Neural cell (in vitro differentiated cells): ENCODE data around the gene ZC3H14. TPM values are rescaled to one million over a fixed set of nuclear protein-coding genes. Genes with fewer than 3 reads are reported as not detected.
"Not testable (repeated sequence)": the region's sequence is repeated elsewhere in the genome, so short reads cannot be mapped to it uniquely, and the experiment has no call there.

Experiments used
- H2AFZ ChIP-seq: fragments of 200-600, 300-800 bp; sonication (generic), shearing (Covaris generic); 2 replicates; pipeline ENCODE4 v1.6.0; 2014; ENCODE audit warnings: low read depth, mild to moderate bottlenecking, antibody characterized with exemption, low read length, moderate library complexity
- H3F3A ChIP-seq: fragments of 200-600 bp; shearing (Covaris generic); 2 replicates; pipeline ENCODE4 v1.6.1; 2016; ENCODE audit warnings: mild to moderate bottlenecking, moderate library complexity, mixed read lengths, antibody characterized with exemption, low read length; ENCODE audit not compliant: insufficient read depth, poor library complexity, severe bottlenecking
- H3K27ac ChIP-seq: fragments of 200-600, 300-800 bp; sonication (generic), shearing (Covaris generic); 2 replicates; pipeline ENCODE4 v1.5.1; 2014; ENCODE audit warnings: mild to moderate bottlenecking, low read length, moderate library complexity
- H3K27me3 ChIP-seq: fragments of 300-800, 200-600 bp; sonication (generic), shearing (Covaris generic); 2 replicates; pipeline ENCODE4 v1.6.0; 2014; ENCODE audit warnings: mild to moderate bottlenecking, low read depth, low read length, moderate library complexity; ENCODE audit not compliant: insufficient read depth
- H3K36me3 ChIP-seq: fragments of 300-800, 200-600 bp; sonication (generic), shearing (Covaris generic); 2 replicates; pipeline ENCODE4 v1.5.1; 2014; ENCODE audit warnings: mild to moderate bottlenecking, antibody characterized with exemption, low read length, moderate library complexity; ENCODE audit not compliant: insufficient read depth
- H3K4me2 ChIP-seq: fragments of 300-800, 200-600 bp; sonication (generic), shearing (Covaris generic); 2 replicates; pipeline ENCODE4 v1.6.0; 2014; ENCODE audit warnings: mild to moderate bottlenecking, low read length
- H3K4me3 ChIP-seq: fragments of 300-800, 200-600 bp; sonication (generic), shearing (Covaris generic); 2 replicates; pipeline ENCODE4 v1.5.1; 2014; ENCODE audit warnings: mild to moderate bottlenecking, low read length, moderate library complexity
- H3K79me2 ChIP-seq: fragments of 200-600 bp; shearing (Covaris generic); replicated peaks from 2 replicates; pipeline ENCODE4 v1.6.0; 2014; ENCODE audit warnings: mild to moderate bottlenecking, low read length, moderate library complexity; ENCODE audit not compliant: insufficient read depth
- H3K9ac ChIP-seq: fragments of 300-800, 200-600 bp; sonication (generic), shearing (Covaris generic); 2 replicates; pipeline ENCODE4 v1.6.1; 2016; ENCODE audit warnings: mild to moderate bottlenecking, low read length, mixed read lengths
- H3K9me2 ChIP-seq: fragments of 200-600 bp; shearing (Covaris generic); 2 replicates; pipeline ENCODE4 v1.6.1; 2016; ENCODE audit warnings: mild to moderate bottlenecking, low read length, mixed read lengths; ENCODE audit not compliant: insufficient read depth
- H3K9me3 ChIP-seq: fragments of 200-600, 300-800 bp; sonication (generic), shearing (Covaris generic); 2 replicates; pipeline ENCODE4 v1.6.1; 2016; ENCODE audit warnings: mild to moderate bottlenecking, mixed run types, low read length, moderate library complexity, mixed read lengths
- H4K20me1 ChIP-seq: fragments of 200-600 bp; shearing (Covaris generic); 2 replicates; pipeline ENCODE4 v1.6.1; 2016; ENCODE audit warnings: mild to moderate bottlenecking, mixed run types; ENCODE audit not compliant: insufficient read depth
- CTCF ChIP-seq: fragments of 450-650 bp; IDR thresholded peaks from 2 replicates; pipeline ENCODE4 v1.5.1; 2014; ENCODE audit warnings: antibody characterized with exemption, mild to moderate bottlenecking, moderate library complexity; ENCODE audit not compliant: poor library complexity, severe bottlenecking
- EP300 ChIP-seq: fragments of 450-650 bp; conservative IDR thresholded peaks from 2 replicates; pipeline ENCODE4 v1.6.1; 2014; ENCODE audit warnings: antibody characterized with exemption, mild to moderate bottlenecking, moderate library complexity; ENCODE audit not compliant: poor library complexity, severe bottlenecking
- EZH2 ChIP-seq: fragments of 200-600, 300-800 bp; shearing (Covaris generic), sonication (generic); IDR thresholded peaks from 2 replicates; pipeline ENCODE4 v1.6.1; 2014; ENCODE audit warnings: antibody characterized with exemption, low read length, borderline replicate concordance, mild to moderate bottlenecking; ENCODE audit not compliant: insufficient read depth, poor library complexity, severe bottlenecking
- MXI1 ChIP-seq: fragments of 450-650 bp; conservative IDR thresholded peaks from 2 replicates; pipeline ENCODE4 v1.6.1; 2014; ENCODE audit warnings: antibody characterized with exemption, mild to moderate bottlenecking; ENCODE audit not compliant: poor library complexity, severe bottlenecking
- POLR2AphosphoS5 ChIP-seq: IDR thresholded peaks from 2 replicates; pipeline ENCODE4 v1.6.1; 2012
- RAD21 ChIP-seq: fragments of 450-650 bp; conservative IDR thresholded peaks from 2 replicates; pipeline ENCODE4 v1.6.1; 2014; ENCODE audit warnings: antibody characterized with exemption, mild to moderate bottlenecking, moderate library complexity
- SMC3 ChIP-seq: fragments of 450-650 bp; conservative IDR thresholded peaks from 2 replicates; pipeline ENCODE4 v1.6.1; 2014; ENCODE audit warnings: antibody characterized with exemption, mild to moderate bottlenecking, moderate library complexity; ENCODE audit not compliant: poor library complexity
- TAF1 ChIP-seq: IDR thresholded peaks from 2 replicates; pipeline ENCODE4 v1.6.1; 2012; ENCODE audit warnings: low read depth
- polyA plus RNA-seq: library from polyadenylated mRNA; depleted of rRNA; stranded (reverse); fragments of >200 nt; gene quantifications from 2 replicates; pipeline ENCODE4 v1.2.3, GENCODE V29; 2014
- TF ChIP-seq, protein P1 (sequence below): IDR thresholded peaks from 2 replicates; pipeline ENCODE4 v1.6.1; 2012; ENCODE audit warnings: borderline replicate concordance

Gene ZC3H14
- polyA plus RNA-seq, 1 donor from 2014 or later = 70.5 TPM

- Histone ChIP-seq H4K20me1 (no peaks in the 10 kb centered on the region), H3K9me2 (no peaks in the 10 kb centered on the region), H3K4me3 (no peak overlapping the region), H2AFZ (no peak overlapping the region), H3K27ac (no peak overlapping the region), H3K27me3 (no peaks in the 10 kb centered on the region), H3K4me2 (no peak overlapping the region), H3K9me3 (no peaks in the 10 kb centered on the region), H3K9ac (no peak overlapping the region), H3K79me2 (no peaks in the 10 kb centered on the region), H3F3A (no peaks in the 10 kb centered on the region), H3K36me3 (no peaks in the 10 kb centered on the region)
- TF ChIP-seq EP300 = no peak
- no peak for TF ChIP-seq CTCF
- no peak for TF ChIP-seq EZH2
- TF ChIP-seq SMC3 = no peak
- no peak for TF ChIP-seq POLR2AphosphoS5
- TF ChIP-seq TAF1 = no peak
- TF ChIP-seq, protein P1, sequence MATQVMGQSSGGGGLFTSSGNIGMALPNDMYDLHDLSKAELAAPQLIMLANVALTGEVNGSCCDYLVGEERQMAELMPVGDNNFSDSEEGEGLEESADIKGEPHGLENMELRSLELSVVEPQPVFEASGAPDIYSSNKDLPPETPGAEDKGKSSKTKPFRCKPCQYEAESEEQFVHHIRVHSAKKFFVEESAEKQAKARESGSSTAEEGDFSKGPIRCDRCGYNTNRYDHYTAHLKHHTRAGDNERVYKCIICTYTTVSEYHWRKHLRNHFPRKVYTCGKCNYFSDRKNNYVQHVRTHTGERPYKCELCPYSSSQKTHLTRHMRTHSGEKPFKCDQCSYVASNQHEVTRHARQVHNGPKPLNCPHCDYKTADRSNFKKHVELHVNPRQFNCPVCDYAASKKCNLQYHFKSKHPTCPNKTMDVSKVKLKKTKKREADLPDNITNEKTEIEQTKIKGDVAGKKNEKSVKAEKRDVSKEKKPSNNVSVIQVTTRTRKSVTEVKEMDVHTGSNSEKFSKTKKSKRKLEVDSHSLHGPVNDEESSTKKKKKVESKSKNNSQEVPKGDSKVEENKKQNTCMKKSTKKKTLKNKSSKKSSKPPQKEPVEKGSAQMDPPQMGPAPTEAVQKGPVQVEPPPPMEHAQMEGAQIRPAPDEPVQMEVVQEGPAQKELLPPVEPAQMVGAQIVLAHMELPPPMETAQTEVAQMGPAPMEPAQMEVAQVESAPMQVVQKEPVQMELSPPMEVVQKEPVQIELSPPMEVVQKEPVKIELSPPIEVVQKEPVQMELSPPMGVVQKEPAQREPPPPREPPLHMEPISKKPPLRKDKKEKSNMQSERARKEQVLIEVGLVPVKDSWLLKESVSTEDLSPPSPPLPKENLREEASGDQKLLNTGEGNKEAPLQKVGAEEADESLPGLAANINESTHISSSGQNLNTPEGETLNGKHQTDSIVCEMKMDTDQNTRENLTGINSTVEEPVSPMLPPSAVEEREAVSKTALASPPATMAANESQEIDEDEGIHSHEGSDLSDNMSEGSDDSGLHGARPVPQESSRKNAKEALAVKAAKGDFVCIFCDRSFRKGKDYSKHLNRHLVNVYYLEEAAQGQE = no peak
- no peak for TF ChIP-seq RAD21
- TF ChIP-seq MXI1 = no peak
Measured at GRCh38 chr14:88522393-88522792, 40.4 kb upstream of the ZC3H14 start.

- not testable (repeated sequence) for H3K9me2 ChIP-seq, H3K27ac ChIP-seq
Measured at GRCh38 chr14:88529889-88530288, 32.9 kb upstream of the ZC3H14 start.

DNA sequence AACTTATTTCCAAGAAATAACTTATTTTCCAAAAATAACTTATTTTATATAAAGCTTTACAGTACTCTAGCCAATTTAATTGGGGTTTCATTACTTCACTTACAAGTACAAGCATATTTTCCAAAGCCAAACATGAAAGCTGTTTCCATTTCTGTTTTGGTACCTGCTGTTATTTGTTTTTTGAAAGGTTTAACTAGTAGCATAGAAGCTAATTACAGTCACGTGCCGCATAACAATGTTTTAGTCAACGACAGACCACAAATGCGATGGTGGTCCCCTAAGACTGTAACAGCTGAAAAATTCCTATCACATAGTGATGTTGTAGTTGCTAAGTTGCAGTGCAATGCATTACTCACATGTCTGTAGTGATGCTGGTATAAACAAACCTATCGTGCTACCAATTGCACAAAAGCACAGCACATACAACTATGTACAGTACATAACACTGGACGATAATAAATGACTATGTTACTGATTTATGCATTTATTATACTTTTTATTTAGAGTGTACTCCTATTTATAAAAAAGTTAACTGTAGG, 29.7 kb upstream of the ZC3H14 start:
- H3K9me3 ChIP-seq = no peaks in the 10 kb centered on the region
- no peaks in the 10 kb centered on the region for H3F3A ChIP-seq
- H4K20me1 ChIP-seq = no peaks in the 10 kb centered on the region
- H3K9me2 ChIP-seq = no peaks in the 10 kb centered on the region
- no peak overlapping the region for H2AFZ ChIP-seq
- no peak overlapping the region for H3K4me3 ChIP-seq
- H3K9ac ChIP-seq = no peak overlapping the region
- H3K4me2 ChIP-seq = no peak overlapping the region
- peaks cover 7% of the 10 kb centered on the region for H3K36me3 ChIP-seq
- no peak overlapping the region for H3K27ac ChIP-seq
- no peak for TF ChIP-seq MXI1
- TF ChIP-seq EP300 = no peak
- no peak for TF ChIP-seq EZH2
- no peak for TF ChIP-seq CTCF
- TF ChIP-seq RAD21 = no peak
- no peak for TF ChIP-seq POLR2AphosphoS5
- no peak for TF ChIP-seq SMC3
- TF ChIP-seq, protein P1 = no peak
- TF ChIP-seq TAF1 = no peak
- H3K79me2 ChIP-seq = no peaks in the 10 kb centered on the region
- H3K27me3 ChIP-seq = no peaks in the 10 kb centered on the region

More at GRCh38 chr14:88529889-88530288, 32.9 kb upstream of the ZC3H14 start:
- not testable (repeated sequence) for H3K79me2 ChIP-seq, H3K27me3 ChIP-seq, H3K9ac ChIP-seq, H2AFZ ChIP-seq, H3K36me3 ChIP-seq, H3K9me3 ChIP-seq, H4K20me1 ChIP-seq, H3K4me3 ChIP-seq, H3F3A ChIP-seq, H3K4me2 ChIP-seq
